HepG2 (cell line): ENCODE data around the gene PFAS. TPM values are rescaled to one million over a fixed set of nuclear protein-coding genes. Genes with fewer than 3 reads are reported as not detected.

ENCODE experiments used
- ARHGAP35 ChIP-seq: sonication (generic); formaldehyde crosslinking; IDR thresholded peaks from 2 replicates; pipeline ENCODE4 v1.9.0; 2022; ENCODE audit warnings: mild to moderate bottlenecking, inconsistent platforms, moderate library complexity, missing genetic modification reagents, borderline replicate concordance
- ISL2 ChIP-seq: sonication (generic); formaldehyde crosslinking; IDR thresholded peaks from 2 replicates; pipeline ENCODE4 v1.5.0; 2020; ENCODE audit warnings: missing genetic modification reagents
- KDM3A ChIP-seq: IDR thresholded peaks from 2 replicates; pipeline ENCODE4 v1.6.1; 2018; ENCODE audit warnings: low read depth, missing compliant biosample characterization
- MAZ ChIP-seq, 2 experiments: sonication (generic) in 1 of 2; formaldehyde crosslinking in 1 of 2; IDR thresholded peaks; 2 replicates each; pipeline versions ENCODE4 v1.5.0 to v1.6.1; 2012 to 2020; ENCODE audit warnings: low read depth in 2 of 2, mild to moderate bottlenecking in 2 of 2, borderline replicate concordance in 1 of 2, improper control_type of control experiment in 1 of 2, low read length in 1 of 2, missing genetic modification reagents in 1 of 2, moderate library complexity in 1 of 2
- MEIS1 ChIP-seq: sonication (generic); formaldehyde crosslinking; IDR thresholded peaks from 2 replicates; pipeline ENCODE4 v1.9.0; 2021; ENCODE audit warnings: mild to moderate bottlenecking, missing genetic modification reagents, moderate library complexity, borderline replicate concordance
- NFYC ChIP-seq: IDR thresholded peaks from 2 replicates; pipeline ENCODE4 v1.6.1; 2016; ENCODE audit warnings: missing genetic modification reagents, missing compliant biosample characterization
- PHF5A ChIP-seq: IDR thresholded peaks from one replicate; pipeline ENCODE4 v1.6.1; 2018; ENCODE audit warnings: low read depth, missing genetic modification reagents; ENCODE audit not compliant: unreplicated experiment
- PRMT3 ChIP-seq: sonication (generic); formaldehyde crosslinking; IDR thresholded peaks from 2 replicates; pipeline ENCODE4 v1.8.1; 2022; ENCODE audit warnings: low read depth, mild to moderate bottlenecking, moderate library complexity, missing genetic modification reagents, borderline replicate concordance
- SMAD1 ChIP-seq: sonication (generic); formaldehyde crosslinking; IDR thresholded peaks from 2 replicates; pipeline ENCODE4 v1.4.0; 2020; ENCODE audit warnings: missing genetic modification reagents, low read depth, mild to moderate bottlenecking, borderline replicate concordance
- TMF1 ChIP-seq: sonication (generic); formaldehyde crosslinking; IDR thresholded peaks from 2 replicates; pipeline ENCODE4 v1.8.1; 2022; ENCODE audit warnings: low read depth, missing genetic modification reagents
- ZNF20 ChIP-seq: sonication (generic); formaldehyde crosslinking; IDR thresholded peaks from 2 replicates; pipeline ENCODE4 v1.4.0; 2020; ENCODE audit warnings: mild to moderate bottlenecking, moderate library complexity, missing genetic modification reagents
- ZNF614 ChIP-seq: IDR thresholded peaks from 2 replicates; pipeline ENCODE4 v1.6.1; 2018; ENCODE audit warnings: missing biosample characterization, missing genetic modification reagents, inconsistent platforms, borderline replicate concordance
- ZNF713 ChIP-seq: sonication (generic); formaldehyde crosslinking; IDR thresholded peaks from 2 replicates; pipeline ENCODE4 v1.4.0; 2020; ENCODE audit warnings: mild to moderate bottlenecking, missing genetic modification reagents
- ZNF746 ChIP-seq: sonication (generic); formaldehyde crosslinking; IDR thresholded peaks from 2 replicates; pipeline ENCODE4 v1.8.0; 2022; ENCODE audit warnings: mild to moderate bottlenecking, missing genetic modification reagents
- ZSCAN30 ChIP-seq: sonication (generic); formaldehyde crosslinking; IDR thresholded peaks from 2 replicates; pipeline ENCODE4 v1.5.0; 2020; ENCODE audit warnings: mild to moderate bottlenecking, missing genetic modification reagents
- polyA plus RNA-seq, 8 experiments: library from polyadenylated mRNA; depleted of rRNA in 3 of 8; stranded (reverse) in 7 of 8; unstranded in 1 of 8; fragments of >200 nt; fragmentation: Illumina TruSeq in 4 of 8; extraction: Trizol in 4 of 8; gene quantifications; 2 replicates each; pipeline versions ENCODE4 v1.2.1 to v1.2.3, GENCODE V29; 2011 to 2016; ENCODE audit warnings: low read depth in 4 of 8, missing spikeins in 1 of 8, mixed read lengths in 1 of 8; ENCODE audit not compliant: insufficient read depth in 1 of 8
- total RNA-seq, 5 experiments: library from RNA; depleted of rRNA; stranded (reverse); fragments of >200 nt; fragmentation: Illumina TruSeq; extraction: Trizol; gene quantifications; 2 replicates each; pipeline ENCODE4 v1.2.3, GENCODE V29; 2016; ENCODE audit warnings: low read depth in 1 of 5
- TF ChIP-seq, protein P1 (sequence below): sonication (generic); formaldehyde crosslinking; IDR thresholded peaks from 2 replicates; pipeline ENCODE4 v1.4.0; 2020; ENCODE audit warnings: missing genetic modification reagents, borderline replicate concordance
- TF ChIP-seq, protein P2 (sequence below): sonication (generic); formaldehyde crosslinking; IDR thresholded peaks from 2 replicates; pipeline ENCODE4 v1.9.0; 2022; ENCODE audit warnings: low read depth, missing genetic modification reagents
- TF ChIP-seq, protein P3 (sequence below): sonication (generic); formaldehyde crosslinking; IDR thresholded peaks from 2 replicates; pipeline ENCODE4 v1.8.0; 2022; ENCODE audit warnings: missing genetic modification reagents, low read depth, mild to moderate bottlenecking, borderline replicate concordance
- TF ChIP-seq, protein P4 (sequence below): sonication (generic); formaldehyde crosslinking; IDR thresholded peaks from 2 replicates; pipeline ENCODE4 v1.8.1; 2023; ENCODE audit warnings: mild to moderate bottlenecking, inconsistent platforms, moderate library complexity, missing genetic modification reagents, borderline replicate concordance
- TF ChIP-seq, protein P5 (sequence below): sonication (generic); formaldehyde crosslinking; IDR thresholded peaks from 2 replicates; pipeline ENCODE4 v1.5.0; 2020; ENCODE audit warnings: mild to moderate bottlenecking, missing genetic modification reagents, borderline replicate concordance

Gene PFAS
- total and polyA plus RNA-seq, 2 of the 13 experiments (the other 11 are each of a cell fraction or from before 2014, with no cell fraction given): 49.4 to 58.2 TPM

DNA sequence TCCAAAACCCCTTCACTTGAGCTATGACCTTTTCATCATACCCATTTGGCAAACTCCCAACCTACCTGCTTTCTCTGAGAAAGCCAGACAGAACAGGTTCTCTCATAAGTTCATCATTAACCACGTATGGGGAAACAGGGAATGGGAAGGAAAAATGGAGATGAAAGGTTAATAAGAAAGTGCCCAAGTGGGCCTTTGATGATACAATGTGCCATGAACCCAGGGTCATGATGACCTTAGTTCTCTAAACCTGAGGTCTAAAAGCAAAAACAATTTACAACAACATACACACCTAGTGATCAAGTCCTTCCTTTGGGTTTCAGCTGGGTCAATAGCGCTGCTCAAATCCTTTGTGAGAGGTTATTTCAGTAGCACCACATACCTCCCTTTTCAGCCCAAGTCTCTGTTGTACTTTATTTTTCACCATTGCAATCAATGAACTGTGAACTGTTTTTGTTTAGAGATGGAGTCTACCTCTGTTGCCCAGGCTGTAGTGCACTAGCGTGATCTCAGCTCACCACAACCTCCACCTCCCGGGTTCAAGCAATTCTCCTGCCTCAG is 24.9 kb downstream of the PFAS start (continued):
- TF ChIP-seq ISL2 (CRISPR knock-in tag): peak; percentile 79
- TF ChIP-seq MAZ (IDR thresholded peaks at IDR 0.05; ENCODE audit: borderline replicate concordance, low read depth, low read length): no peak
- no peak for TF ChIP-seq MAZ (CRISPR knock-in tag; IDR thresholded peaks at IDR 0.05; ENCODE audit: low read depth)
- TF ChIP-seq, protein P1, sequence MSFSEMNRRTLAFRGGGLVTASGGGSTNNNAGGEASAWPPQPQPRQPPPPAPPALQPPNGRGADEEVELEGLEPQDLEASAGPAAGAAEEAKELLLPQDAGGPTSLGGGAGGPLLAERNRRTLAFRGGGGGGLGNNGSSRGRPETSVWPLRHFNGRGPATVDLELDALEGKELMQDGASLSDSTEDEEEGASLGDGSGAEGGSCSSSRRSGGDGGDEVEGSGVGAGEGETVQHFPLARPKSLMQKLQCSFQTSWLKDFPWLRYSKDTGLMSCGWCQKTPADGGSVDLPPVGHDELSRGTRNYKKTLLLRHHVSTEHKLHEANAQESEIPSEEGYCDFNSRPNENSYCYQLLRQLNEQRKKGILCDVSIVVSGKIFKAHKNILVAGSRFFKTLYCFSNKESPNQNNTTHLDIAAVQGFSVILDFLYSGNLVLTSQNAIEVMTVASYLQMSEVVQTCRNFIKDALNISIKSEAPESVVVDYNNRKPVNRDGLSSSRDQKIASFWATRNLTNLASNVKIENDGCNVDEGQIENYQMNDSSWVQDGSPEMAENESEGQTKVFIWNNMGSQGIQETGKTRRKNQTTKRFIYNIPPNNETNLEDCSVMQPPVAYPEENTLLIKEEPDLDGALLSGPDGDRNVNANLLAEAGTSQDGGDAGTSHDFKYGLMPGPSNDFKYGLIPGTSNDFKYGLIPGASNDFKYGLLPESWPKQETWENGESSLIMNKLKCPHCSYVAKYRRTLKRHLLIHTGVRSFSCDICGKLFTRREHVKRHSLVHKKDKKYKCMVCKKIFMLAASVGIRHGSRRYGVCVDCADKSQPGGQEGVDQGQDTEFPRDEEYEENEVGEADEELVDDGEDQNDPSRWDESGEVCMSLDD (CRISPR knock-in tag): no peak
- TF ChIP-seq ZNF713 (CRISPR knock-in tag): no peak
- TF ChIP-seq, protein P2, sequence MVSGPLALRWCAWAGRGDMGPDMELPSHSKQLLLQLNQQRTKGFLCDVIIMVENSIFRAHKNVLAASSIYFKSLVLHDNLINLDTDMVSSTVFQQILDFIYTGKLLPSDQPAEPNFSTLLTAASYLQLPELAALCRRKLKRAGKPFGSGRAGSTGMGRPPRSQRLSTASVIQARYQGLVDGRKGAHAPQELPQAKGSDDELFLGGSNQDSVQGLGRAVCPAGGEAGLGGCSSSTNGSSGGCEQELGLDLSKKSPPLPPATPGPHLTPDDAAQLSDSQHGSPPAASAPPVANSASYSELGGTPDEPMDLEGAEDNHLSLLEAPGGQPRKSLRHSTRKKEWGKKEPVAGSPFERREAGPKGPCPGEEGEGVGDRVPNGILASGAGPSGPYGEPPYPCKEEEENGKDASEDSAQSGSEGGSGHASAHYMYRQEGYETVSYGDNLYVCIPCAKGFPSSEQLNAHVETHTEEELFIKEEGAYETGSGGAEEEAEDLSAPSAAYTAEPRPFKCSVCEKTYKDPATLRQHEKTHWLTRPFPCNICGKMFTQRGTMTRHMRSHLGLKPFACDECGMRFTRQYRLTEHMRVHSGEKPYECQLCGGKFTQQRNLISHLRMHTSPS (CRISPR knock-in tag): 0 out of 2 replicates have a peak, but pooled peaks have one; percentile 25
- TF ChIP-seq, protein P3, sequence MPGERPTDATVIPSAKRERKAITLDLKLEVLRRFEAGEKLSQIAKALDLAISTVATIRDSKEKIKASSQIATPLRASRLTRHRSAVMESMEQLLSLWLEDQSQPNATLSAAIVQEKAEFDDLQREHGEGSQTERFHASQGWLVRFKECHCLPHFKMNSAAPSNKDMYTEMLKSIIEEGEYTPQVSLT (CRISPR knock-in tag): no peak
- TF ChIP-seq KDM3A (CRISPR knock-in tag): peak; percentile 40; the same call in 1 of the 2 replicates
- TF ChIP-seq ZNF746 (CRISPR knock-in tag): no peak
- TF ChIP-seq PHF5A: peak; percentile 81
- TF ChIP-seq ZNF20: no peak
- TF ChIP-seq NFYC (CRISPR knock-in tag): no peak; the same call in 1 of the 2 replicates
- TF ChIP-seq ARHGAP35: no peak
- TF ChIP-seq PRMT3 (CRISPR knock-in tag): no peak
- TF ChIP-seq ZNF614 (CRISPR knock-in tag): peak; percentile 93
- no peak for TF ChIP-seq ZSCAN30 (CRISPR knock-in tag)
- TF ChIP-seq, protein P4, sequence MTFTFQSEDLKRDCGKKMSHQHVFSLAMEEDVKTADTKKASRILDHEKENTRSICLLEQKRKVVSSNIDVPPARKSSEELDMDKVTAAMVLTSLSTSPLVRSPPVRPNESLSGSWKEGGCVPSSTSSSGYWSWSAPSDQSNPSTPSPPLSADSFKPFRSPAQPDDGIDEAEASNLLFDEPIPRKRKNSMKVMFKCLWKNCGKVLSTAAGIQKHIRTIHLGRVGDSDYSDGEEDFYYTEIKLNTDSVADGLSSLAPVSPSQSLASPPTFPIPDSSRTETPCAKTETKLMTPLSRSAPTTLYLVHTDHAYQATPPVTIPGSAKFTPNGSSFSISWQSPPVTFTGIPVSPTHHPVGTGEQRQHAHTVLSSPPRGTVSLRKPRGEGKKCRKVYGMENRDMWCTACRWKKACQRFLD (CRISPR knock-in tag): no peak
- TF ChIP-seq SMAD1 (CRISPR knock-in tag): no peak
- TF ChIP-seq TMF1 (CRISPR knock-in tag): no peak
- TF ChIP-seq MEIS1: no peak
- TF ChIP-seq, protein P5, sequence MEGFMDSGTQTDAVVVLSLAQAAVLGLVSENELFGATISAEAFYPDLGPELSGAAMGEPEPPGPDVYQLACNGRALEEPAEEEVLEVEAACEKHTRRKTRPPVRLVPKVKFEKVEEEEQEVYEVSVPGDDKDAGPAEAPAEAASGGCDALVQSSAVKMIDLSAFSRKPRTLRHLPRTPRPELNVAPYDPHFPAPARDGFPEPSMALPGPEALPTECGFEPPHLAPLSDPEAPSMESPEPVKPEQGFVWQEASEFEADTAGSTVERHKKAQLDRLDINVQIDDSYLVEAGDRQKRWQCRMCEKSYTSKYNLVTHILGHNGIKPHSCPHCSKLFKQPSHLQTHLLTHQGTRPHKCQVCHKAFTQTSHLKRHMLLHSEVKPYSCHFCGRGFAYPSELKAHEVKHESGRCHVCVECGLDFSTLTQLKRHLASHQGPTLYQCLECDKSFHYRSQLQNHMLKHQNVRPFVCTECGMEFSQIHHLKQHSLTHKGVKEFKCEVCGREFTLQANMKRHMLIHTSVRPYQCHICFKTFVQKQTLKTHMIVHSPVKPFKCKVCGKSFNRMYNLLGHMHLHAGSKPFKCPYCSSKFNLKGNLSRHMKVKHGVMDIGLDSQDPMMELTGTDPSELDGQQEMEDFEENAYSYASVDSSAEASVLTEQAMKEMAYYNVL (CRISPR knock-in tag): peak; percentile 93
